Measurements from ENCODE around the gene PALM2AKAP2. TPM values are rescaled to one million over a fixed set of nuclear protein-coding genes. Genes with fewer than 3 reads are reported as not detected.

The PALM2AKAP2 gene
- 10 to 100 TPM in 11 of 12 donors, not detected in 1; 24.1 to 40.2 (median 29.7) TPM for polyA plus RNA-seq (ENCODE audit: insufficient read length in 12 of 12)
- long read RNA-seq, donor 1, partial matches to known transcripts, result 11 of 11 reads
- long read RNA-seq, donor 1, other reads (novel, unspliced or antisense), result 0 of 11 reads
- long read RNA-seq, donor 2, full-length matches to known transcripts, result 6 of 6 reads
- long read RNA-seq, donor 2, partial matches to known transcripts, result 0 of 6 reads
- long read RNA-seq, donor 2, other reads (novel, unspliced or antisense), result 0 of 6 reads
- long read RNA-seq, donor 3, partial matches to known transcripts, result 0 of 1 reads
- long read RNA-seq, donor 3, other reads (novel, unspliced or antisense), result 0 of 1 reads
- long read RNA-seq, donor 4, partial matches to known transcripts, result 7 of 9 reads
- long read RNA-seq, donor 4, other reads (novel, unspliced or antisense), result 0 of 9 reads
- long read RNA-seq, donor 5, result 0 reads
- long read RNA-seq, donor 6, partial matches to known transcripts, result 21 of 22 reads
- long read RNA-seq, donor 6, other reads (novel, unspliced or antisense), result 0 of 22 reads
- long read RNA-seq, donor 7, result 0 reads
- long read RNA-seq, donor 8, partial matches to known transcripts, result 14 of 14 reads
- long read RNA-seq, donor 8, other reads (novel, unspliced or antisense), result 0 of 14 reads
- long read RNA-seq, donor 9, result 0 reads
- long read RNA-seq, donor 10, full-length matches to known transcripts, result 1 of 1 reads
- long read RNA-seq, donor 10, partial matches to known transcripts, result 0 of 1 reads
- long read RNA-seq, donor 10, other reads (novel, unspliced or antisense), result 0 of 1 reads
- long read RNA-seq, donor 11, full-length matches to known transcripts, result 3 of 18 reads
- long read RNA-seq, donor 11, partial matches to known transcripts, result 15 of 18 reads
- long read RNA-seq, donor 11, other reads (novel, unspliced or antisense), result 0 of 18 reads

- DNase-seq, result peak; percentile 51
Observed at GRCh38 chr9:109779711-109780452, at the start of gene PALM2AKAP2. Gene PALM2AKAP2 (plus strand): TSS chr9:109780198. CDS start chr9:109780489, 291 bp downstream.

- no peak for DNase-seq
Observed at GRCh38 chr9:109730228-109730627, 49.8 kb upstream of the PALM2AKAP2 start.

GRCh38 chr9:109733690-109734089 lies 46.3 kb upstream of the PALM2AKAP2 start:
- DNase-seq, result no peak

- no peak for DNase-seq
Observed at GRCh38 chr9:109734814-109735213, 45.2 kb upstream of the PALM2AKAP2 start.

- DNase-seq, result no peak
Observed at GRCh38 chr9:109735801-109736200, 44.2 kb upstream of the PALM2AKAP2 start.

- DNase-seq, result no peak
Observed at GRCh38 chr9:109737295-109737694, 42.7 kb upstream of the PALM2AKAP2 start.

- DNase-seq, result no peak
Observed at GRCh38 chr9:109739760-109740159, 40.2 kb upstream of the PALM2AKAP2 start.

GRCh38 chr9:109742776-109743348 lies 37.1 kb upstream of the PALM2AKAP2 start:
- no peak for DNase-seq

- DNase-seq, result no peak
Observed at GRCh38 chr9:109743696-109744095, 36.3 kb upstream of the PALM2AKAP2 start.

- DNase-seq, result no peak
Observed at GRCh38 chr9:109745335-109746283, 34.4 kb upstream of the PALM2AKAP2 start.

- DNase-seq, result no peak
Observed at GRCh38 chr9:109751253-109751652, 28.7 kb upstream of the PALM2AKAP2 start.

- DNase-seq, result no peak
Observed at GRCh38 chr9:109753308-109753707, 26.7 kb upstream of the PALM2AKAP2 start.

GRCh38 chr9:109755040-109755439 lies 25.0 kb upstream of the PALM2AKAP2 start:
- no peak for DNase-seq

GRCh38 chr9:109759589-109759988 lies 20.4 kb upstream of the PALM2AKAP2 start:
- no peak for DNase-seq

- DNase-seq, result no peak
Observed at GRCh38 chr9:109765278-109765677, 14.7 kb upstream of the PALM2AKAP2 start.

GRCh38 chr9:109765830-109766229 lies 14.2 kb upstream of the PALM2AKAP2 start:
- DNase-seq, result no peak

- DNase-seq, result no peak
Observed at GRCh38 chr9:109766351-109766750, 13.6 kb upstream of the PALM2AKAP2 start.

- no peak for DNase-seq
Observed at GRCh38 chr9:109767404-109767803, 12.6 kb upstream of the PALM2AKAP2 start.

GRCh38 chr9:109767814-109768213 lies 12.2 kb upstream of the PALM2AKAP2 start:
- DNase-seq, result no peak

GRCh38 chr9:109769250-109769649 lies 10.7 kb upstream of the PALM2AKAP2 start:
- no peak for DNase-seq
